ENCODE data around the gene SDCBP2.

GRCh38 chr20:1305712-1306111, 23.2 kb downstream of the SDCBP2 start:
- TF ChIP-seq POLR2A (IDR thresholded peaks at IDR 0.05) = no peak
- no peak for TF ChIP-seq CTCF (IDR thresholded peaks at IDR 0.05)

All from Peyer's patch (tissue), 4 donors.